ENCODE results near the gene L3MBTL3. TPM values are rescaled to one million over a fixed set of nuclear protein-coding genes. Genes with fewer than 3 reads are reported as not detected.

Gene L3MBTL3
- total and polyA plus RNA-seq, 10 of the 15 experiments (the other 5 are each of a cell fraction or from before 2014, with no cell fraction given), result 0.71 to 9.4 (median 6.2) TPM

DNA sequence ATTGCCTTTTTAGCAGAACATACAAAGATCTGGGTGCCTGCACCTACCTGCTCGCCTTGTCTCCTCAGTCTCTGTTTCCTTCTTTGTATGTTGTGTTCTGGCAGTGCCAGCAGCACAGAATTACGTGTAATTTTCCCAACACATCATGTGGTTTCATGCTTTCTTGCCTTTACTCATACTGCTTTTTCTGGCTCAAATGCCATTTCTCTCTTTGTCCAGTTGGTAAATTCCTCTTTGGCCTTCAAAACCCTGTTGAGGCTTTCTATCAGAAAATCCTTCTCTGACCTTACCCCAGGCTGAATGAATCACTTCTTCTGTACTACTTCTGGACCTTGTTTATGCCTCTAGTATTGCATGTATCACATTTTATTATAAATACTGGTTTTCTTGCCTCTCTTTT is 31.8 kb downstream of the L3MBTL3 start:
- no peaks in the 10 kb centered on the region for H3K79me2 ChIP-seq (ENCODE audit: control insufficient read depth, insufficient read depth, low read length)
- ChIA-PET CTCF (interaction anchor here (0.5 to 0.6 kb wide), 2 partner anchors 98 to 772 kb away, joined by 3 to 4 read pairs; no protein-coding TSS in a partner anchor), RAD21 (ENCODE audit: unreplicated experiment) (no interaction called here), SMC1A (ENCODE audit: uncharacterized antibody, unreplicated experiment) (interaction anchor here (1.1 kb wide), 2 partner anchors 26 to 35 kb away, joined by 3 read pairs; no protein-coding TSS in a partner anchor), POLR2A (no interaction called here)
- H3K36me3 ChIP-seq (ENCODE audit: control insufficient read depth in 2 of 2, insufficient read depth in 2 of 2, low read length in 1 of 2), result no peaks in the 10 kb centered on the region
- H3K9ac ChIP-seq (ENCODE audit: control insufficient read depth, insufficient read depth, low read length), result no peak overlapping the region
- H3K4me3 ChIP-seq, result no peak overlapping the region
- in situ Hi-C loops (cut with MboI), result no loop called here
- H3K9me3 ChIP-seq (replicated peaks; ENCODE audit: control insufficient read depth, insufficient read depth, low read length), result no peaks in the 10 kb centered on the region
- FAIRE-seq (no peak), ATAC-seq (no peak), DNase-seq (ENCODE audit: low read depth, low spot score) (no peak)
- H3K27ac ChIP-seq (ENCODE audit: control insufficient read depth, insufficient read depth), result no peak overlapping the region
- no peak overlapping the region for H3K4me2 ChIP-seq (ENCODE audit: control insufficient read depth, insufficient read depth)
- H2AFZ ChIP-seq (ENCODE audit: control insufficient read depth, low read depth, low read length), result no peak overlapping the region
- intact Hi-C loops (cut with micrococcal nuclease; ENCODE audit: unreplicated experiment), result loop anchor here (10.0 kb wide), 1 partner anchor 645 kb away; no protein-coding TSS in a partner anchor
- H4K20me1 ChIP-seq (ENCODE audit: control insufficient read depth, insufficient read depth), result no peaks in the 10 kb centered on the region
- no peaks in the 10 kb centered on the region for H3K27me3 ChIP-seq (replicated peaks in 1 of 2; ENCODE audit: control insufficient read depth in 2 of 2, insufficient read depth in 2 of 2, low read length in 1 of 2)
- no TSS peak for BruUV-seq (replicated peaks)
- 40% methylated on average over 2 of the region's 2 CpGs for WGBS (ENCODE audit: insufficient coverage, insufficient replicate concordance, low lambda C conversion rate, missing lambda C conversion rate)
- no peaks in the 10 kb centered on the region for H3K4me1 ChIP-seq (ENCODE audit: control insufficient read depth, insufficient read depth, low read length)
- TF ChIP-seq NFYB (IDR thresholded peaks at IDR 0.05; ENCODE audit: insufficient read depth, low read depth, low read length), result no peak
- TF ChIP-seq, protein P1, sequence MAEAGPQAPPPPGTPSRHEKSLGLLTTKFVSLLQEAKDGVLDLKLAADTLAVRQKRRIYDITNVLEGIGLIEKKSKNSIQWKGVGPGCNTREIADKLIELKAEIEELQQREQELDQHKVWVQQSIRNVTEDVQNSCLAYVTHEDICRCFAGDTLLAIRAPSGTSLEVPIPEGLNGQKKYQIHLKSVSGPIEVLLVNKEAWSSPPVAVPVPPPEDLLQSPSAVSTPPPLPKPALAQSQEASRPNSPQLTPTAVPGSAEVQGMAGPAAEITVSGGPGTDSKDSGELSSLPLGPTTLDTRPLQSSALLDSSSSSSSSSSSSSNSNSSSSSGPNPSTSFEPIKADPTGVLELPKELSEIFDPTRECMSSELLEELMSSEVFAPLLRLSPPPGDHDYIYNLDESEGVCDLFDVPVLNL (IDR thresholded peaks at IDR 0.05; ENCODE audit: low read depth, low read length), result no peak
- TF ChIP-seq SP1 (IDR thresholded peaks at IDR 0.05; ENCODE audit: low read depth, low read length), result no peak
- no peak for TF ChIP-seq EP300 (IDR thresholded peaks at IDR 0.05; ENCODE audit: borderline replicate concordance in 1 of 2, control insufficient read depth in 1 of 2, low read depth in 2 of 2, low read length in 2 of 2)
- no peak for TF ChIP-seq ZNF207 (IDR thresholded peaks at IDR 0.05; ENCODE audit: borderline replicate concordance)
- TF ChIP-seq ATF2 (IDR thresholded peaks at IDR 0.05; ENCODE audit: low read length), result no peak
- no peak for TF ChIP-seq MYC (IDR thresholded peaks at IDR 0.05; ENCODE audit: insufficient read depth, insufficient read length, insufficient replicate concordance, low read length, severe bottlenecking)
- TF ChIP-seq SKIL (IDR thresholded peaks at IDR 0.05; ENCODE audit: low read depth, poor library complexity, severe bottlenecking), result no peak
- TF ChIP-seq NR2C1 (IDR thresholded peaks at IDR 0.05), result no peak
- no peak for TF ChIP-seq KAT2A (conservative IDR thresholded peaks at IDR 0.05; ENCODE audit: control insufficient read depth, low read depth, low read length)
- no peak for TF ChIP-seq IRF5 (IDR thresholded peaks at IDR 0.05; ENCODE audit: borderline replicate concordance)
- no peak for TF ChIP-seq RBBP5 (conservative IDR thresholded peaks at IDR 0.05)
- no peak for TF ChIP-seq NFYA (IDR thresholded peaks at IDR 0.05; ENCODE audit: borderline replicate concordance, low read depth, low read length)
- TF ChIP-seq RB1 (IDR thresholded peaks at IDR 0.05; ENCODE audit: borderline replicate concordance), result no peak
- TF ChIP-seq ZBTB4 (CRISPR knock-in tag; IDR thresholded peaks at IDR 0.05), result no peak
